HCT116 (cell line): ENCODE measurements around the gene SFXN1. TPM values are rescaled to one million over a fixed set of nuclear protein-coding genes. Genes with fewer than 3 reads are reported as not detected.

ENCODE experiments used
- ATAC-seq: fragments of 200-7000 bp; cut with Tn5 transposase; 2 replicates; pipeline ENCODE4 v1.9.1; 2020; ENCODE audit warnings: mild to moderate bottlenecking, moderate library complexity
- BruUV-seq: library from RNA; stranded (reverse); fragments of 400-500 nt; replicated peaks from 2 replicates; lab custom pipeline; 2021; lab: Mats Ljungman, UMichigan
- CTCF ChIA-PET: fragments of 300-600 bp; sonication (Branson Sonifier 250); formaldehyde crosslinking; loops from one replicate; lab custom pipeline; 2021; ENCODE audit warnings: antibody characterized with exemption; lab: Charles Lee
- POLR2A ChIA-PET: fragments of 300-600, 350-600 bp; sonication (Branson Sonifier 250); formaldehyde crosslinking; loops from one replicate; lab custom pipeline; 2021; ENCODE audit warnings: antibody characterized with exemption; lab: Charles Lee
- RAD21 ChIA-PET, 2 experiments: fragments of 300-600 bp; sonication (Branson Sonifier 250); formaldehyde crosslinking; loops; one replicate each; lab custom pipeline; 2023; ENCODE audit warnings: low total read pairs in 2 of 2; ENCODE audit not compliant: uncharacterized antibody in 2 of 2, unreplicated experiment in 2 of 2, low non-redundant PET in 1 of 2; lab: Charles Lee
- DNase-seq: peaks from one replicate; pipeline ENCODE4 v3.0.0-alpha.2; 2010; ENCODE audit warnings: low read depth, low spot score
- H2AFZ ChIP-seq: fragments of 200-600 bp; shearing (Covaris generic), sonication (generic); 2 replicates; pipeline ENCODE4 v1.6.1; 2017; ENCODE audit warnings: low read depth, mixed run types, mixed read lengths, antibody characterized with exemption, low read length; ENCODE audit not compliant: poor library complexity, severe bottlenecking
- H3K27ac ChIP-seq: 2 replicates; pipeline ENCODE4 v1.5.1; 2012; ENCODE audit warnings: low read depth, low read length
- H3K27me3 ChIP-seq: fragments of 200-600 bp; sonication (generic); 2 replicates; pipeline ENCODE4 v1.6.1; 2016; ENCODE audit warnings: mixed run types, low read length, mixed read lengths; ENCODE audit not compliant: insufficient read depth
- H3K36me3 ChIP-seq, 2 experiments: fragments of 200-500 bp in 1 of 2; fragments of 200-600 bp in 1 of 2; sonication (Bioruptor generic) in 1 of 2; sonication (generic) in 1 of 2; 2 replicates each; pipeline versions ENCODE4 v1.5.1 to v1.6.1; 2014 to 2016; ENCODE audit warnings: low read length in 2 of 2, inconsistent platforms in 1 of 2, mixed read lengths in 1 of 2, mixed run types in 1 of 2; ENCODE audit not compliant: insufficient read depth in 2 of 2, control insufficient read depth in 1 of 2
- H3K4me1 ChIP-seq, 2 experiments: fragments of 200-600 bp in 1 of 2; sonication (generic) in 1 of 2; 2 replicates each; pipeline versions ENCODE4 v1.5.1 to v1.6.1; 2012 to 2017; ENCODE audit warnings: low read length in 2 of 2, inconsistent platforms in 1 of 2, mild to moderate bottlenecking in 1 of 2, mixed read lengths in 1 of 2, mixed run types in 1 of 2, moderate library complexity in 1 of 2; ENCODE audit not compliant: insufficient read depth in 2 of 2, control insufficient read depth in 1 of 2
- H3K4me2 ChIP-seq: fragments of 200-600 bp; sonication (generic); 2 replicates; pipeline ENCODE4 v1.6.1; 2017; ENCODE audit warnings: mixed run types, low read length, mixed read lengths
- H3K4me3 ChIP-seq, 2 experiments: fragments of 200-600 bp in 1 of 2; sonication (generic) in 1 of 2; replicated peaks in 1 of 2; 2 replicates each; pipeline ENCODE4 v1.5.1; 2011 to 2016; ENCODE audit warnings: low read length in 2 of 2, control low read depth in 1 of 2, low read depth in 1 of 2, mild to moderate bottlenecking in 1 of 2, mixed read lengths in 1 of 2, mixed run types in 1 of 2
- H3K79me2 ChIP-seq: fragments of 200-600 bp; sonication (generic); 2 replicates; pipeline ENCODE4 v1.6.1; 2017; ENCODE audit warnings: mild to moderate bottlenecking, mixed run types, low read length, moderate library complexity, mixed read lengths; ENCODE audit not compliant: insufficient read depth
- H3K9ac ChIP-seq: fragments of 200-600 bp; sonication (generic); 2 replicates; pipeline ENCODE4 v1.6.1; 2016; ENCODE audit warnings: low read length, mixed read lengths
- H3K9me2 ChIP-seq: fragments of 200-600 bp; sonication (generic), shearing (Covaris generic); 2 replicates; pipeline ENCODE4 v1.6.1; 2017; ENCODE audit warnings: mixed run types, mild to moderate bottlenecking, moderate library complexity; ENCODE audit not compliant: insufficient read depth
- H3K9me3 ChIP-seq, 2 experiments: fragments of 200-500 bp in 1 of 2; fragments of 200-600 bp in 1 of 2; sonication (Bioruptor generic) in 1 of 2; sonication (generic) in 1 of 2; 2 replicates each; pipeline ENCODE4 v1.6.1; 2014 to 2017; ENCODE audit warnings: low read length in 2 of 2, mixed read lengths in 2 of 2, inconsistent platforms in 1 of 2, low read depth in 1 of 2, mild to moderate bottlenecking in 1 of 2, mixed run types in 1 of 2, moderate library complexity in 1 of 2; ENCODE audit not compliant: control insufficient read depth in 1 of 2, insufficient read depth in 1 of 2
- H4K20me1 ChIP-seq: fragments of 200-600 bp; sonication (generic), shearing (Covaris generic); 2 replicates; pipeline ENCODE4 v1.6.1; 2017; ENCODE audit warnings: mixed run types, mild to moderate bottlenecking, moderate library complexity; ENCODE audit not compliant: insufficient read depth
- CBX3 ChIP-seq: IDR thresholded peaks from 2 replicates; pipeline ENCODE4 v1.6.1; 2012; ENCODE audit warnings: low read depth
- CEBPB ChIP-seq: IDR thresholded peaks from 2 replicates; pipeline ENCODE4 v1.6.1; 2012; ENCODE audit warnings: low read depth
- EZH2 ChIP-seq: fragments of 200-600 bp; sonication (generic); IDR thresholded peaks from 2 replicates; pipeline ENCODE4 v1.6.1; 2017; ENCODE audit warnings: antibody characterized with exemption, mixed run types
- JUND ChIP-seq: IDR thresholded peaks from 2 replicates; pipeline ENCODE4 v1.6.1; 2012
- MAX ChIP-seq: IDR thresholded peaks from 2 replicates; pipeline ENCODE4 v1.6.1; 2012
- POLR2AphosphoS5 ChIP-seq: IDR thresholded peaks from 2 replicates; pipeline ENCODE4 v1.6.1; 2011; ENCODE audit warnings: mild to moderate bottlenecking, low read depth, low read length, moderate library complexity
- SRF ChIP-seq: IDR thresholded peaks from 2 replicates; pipeline ENCODE4 v1.6.1; 2012; ENCODE audit warnings: low read depth
- TCF7L2 ChIP-seq: IDR thresholded peaks from 2 replicates; pipeline ENCODE4 v1.7.0; 2011; ENCODE audit warnings: borderline replicate concordance, inconsistent platforms; ENCODE audit not compliant: insufficient read depth, insufficient read length; ENCODE audit errors: extremely low read depth
- intact Hi-C: fragments of 100-400 bp; cut with micrococcal nuclease; formaldehyde crosslinking; loops from 2 replicates; pipeline ENCODE4 v1.10.0; 2022
- total RNA-seq: library from RNA; stranded (reverse); gene quantifications from one replicate; pipeline ENCODE4 v1.2.1, GENCODE V29; 2021; ENCODE audit not compliant: unreplicated experiment

The SFXN1 gene
- total RNA-seq, 1 experiment from 2014 or later = 145 TPM

DNA sequence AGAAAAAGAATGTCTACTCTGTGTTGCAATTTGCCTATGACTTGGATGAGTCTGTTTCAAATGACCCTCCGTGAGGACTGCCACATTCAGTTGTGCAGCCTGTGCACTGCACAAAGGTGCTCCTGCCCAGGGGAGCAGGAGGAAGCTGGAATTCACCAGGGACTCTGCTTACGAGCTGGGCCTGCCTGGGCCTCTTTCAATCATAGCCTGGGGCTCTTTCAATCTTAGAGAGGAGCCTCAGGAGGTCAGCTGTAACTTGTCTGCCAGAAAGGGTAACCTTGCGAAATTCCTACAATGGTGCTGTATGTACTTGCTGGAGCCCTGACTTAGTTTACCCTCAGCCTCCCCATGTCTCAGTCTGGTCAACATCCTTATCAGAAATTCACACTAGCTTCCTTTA lies 8.4 kb upstream of the SFXN1 start:
- DNase-seq (no peak), ATAC-seq (no peak)
- POLR2A ChIA-PET = no interaction called here
- CTCF ChIA-PET = no interaction called here
- Histone ChIP-seq H2AFZ (no peak overlapping the region), H4K20me1 (no peaks in the 10 kb centered on the region), H3K9me2 (no peaks in the 10 kb centered on the region), H3K36me3 (no peaks in the 10 kb centered on the region), H3K27ac (no peak overlapping the region), H3K9ac (no peak overlapping the region), H3K79me2 (no peaks in the 10 kb centered on the region), H3K4me2 (no peak overlapping the region), H3K4me1 (peaks cover 1% of the 10 kb centered on the region in 2 experiments; a peak in 2 of 4 replicates), H3K27me3 (no peaks in the 10 kb centered on the region), H3K4me3 (no peak overlapping the region), H3K9me3 (no peaks in the 10 kb centered on the region)
- BruUV-seq = no TSS peak
- RAD21 ChIA-PET = no interaction called here
- intact Hi-C loops = no loop called here
- no peak for TF ChIP-seq MAX
- TF ChIP-seq JUND = no peak
- no peak for TF ChIP-seq CBX3
- TF ChIP-seq CEBPB = no peak
- TF ChIP-seq SRF = no peak
- TF ChIP-seq POLR2AphosphoS5 = no peak
- no peak for TF ChIP-seq TCF7L2

DNA sequence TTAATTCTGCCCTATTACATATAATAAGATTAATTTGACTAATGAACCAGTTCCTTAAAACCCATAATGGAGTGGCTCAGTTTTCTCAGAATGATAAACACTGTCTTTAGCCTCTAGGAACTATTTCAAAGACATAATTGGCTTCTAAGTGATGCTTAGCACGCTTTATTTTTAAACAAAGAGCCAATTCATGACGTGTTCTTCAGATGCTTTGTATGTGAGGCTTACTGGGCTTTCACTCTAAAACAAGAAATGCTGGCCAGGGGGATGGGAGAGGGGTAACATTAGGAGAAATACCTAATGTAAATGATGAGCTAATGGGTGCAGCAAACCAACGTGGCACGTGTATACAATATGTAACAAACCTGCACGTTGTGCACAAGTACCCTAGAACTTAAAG lies 7.6 kb upstream of the SFXN1 start:
- H3K9me2 ChIP-seq = no peaks in the 10 kb centered on the region
- H3K4me3 ChIP-seq = no peak overlapping the region
- TF ChIP-seq EZH2 = no peak
- intact Hi-C loops = no loop called here
- no peak overlapping the region for H2AFZ ChIP-seq
- no peaks in the 10 kb centered on the region for H4K20me1 ChIP-seq
- ChIA-PET CTCF (no interaction called here), POLR2A (no interaction called here), RAD21 (no interaction called here)
- no peak for DNase-seq
- no peak for ATAC-seq
- no peaks in the 10 kb centered on the region for H3K9me3 ChIP-seq
- H3K79me2 ChIP-seq = no peaks in the 10 kb centered on the region
- no peaks in the 10 kb centered on the region for H3K27me3 ChIP-seq
- no peaks in the 10 kb centered on the region for H3K36me3 ChIP-seq
- no TSS peak for BruUV-seq
- H3K27ac ChIP-seq = no peak overlapping the region
- H3K9ac ChIP-seq = no peak overlapping the region
- no peaks in the 10 kb centered on the region for H3K4me1 ChIP-seq
- no peak overlapping the region for H3K4me2 ChIP-seq
